IMR-90 (cell line): ENCODE results near the gene BARD1. TPM values are rescaled to one million over a fixed set of nuclear protein-coding genes. Genes with fewer than 3 reads are reported as not detected.

Experiments
- ATAC-seq: fragments of 200-7000 bp; cut with Tn5 transposase; 2 replicates; pipeline ENCODE4 v1.9.1; 2020; ENCODE audit warnings: low read depth, mild to moderate bottlenecking, moderate library complexity
- BruUV-seq: library from RNA; stranded (reverse); fragments of 400-500 nt; replicated peaks from 2 replicates; lab custom pipeline; 2021; lab: Mats Ljungman, UMichigan
- CTCF ChIA-PET: fragments of 300-600 bp; formaldehyde crosslinking; extraction: SDS; loops from one replicate; lab custom pipeline; 2021; ENCODE audit warnings: antibody characterized with exemption; lab: Yijun Ruan, JAX
- POLR2A ChIA-PET: fragments of 300-600 bp; sonication (Branson Sonifier 250); formaldehyde crosslinking; loops from one replicate; lab custom pipeline; 2022; ENCODE audit warnings: antibody characterized with exemption; ENCODE audit not compliant: unreplicated experiment; lab: Charles Lee
- DNase-seq: peaks from one replicate; pipeline ENCODE4 v3.0.0; 2013
- H2AFZ ChIP-seq: replicated peaks from 2 replicates; pipeline ENCODE3; 2013; ENCODE audit warnings: low read length, mild to moderate bottlenecking; ENCODE audit not compliant: poor library complexity
- H2AK5ac ChIP-seq: 2 replicates; pipeline ENCODE4 v1.6.1; 2013; ENCODE audit warnings: low read depth, low read length, inconsistent platforms
- H2AK9ac ChIP-seq: replicated peaks from 2 replicates; pipeline ENCODE3; 2013; ENCODE audit warnings: mild to moderate bottlenecking, low read depth, low read length, moderate library complexity; ENCODE audit not compliant: poor library complexity
- H2BK120ac ChIP-seq: 2 replicates; pipeline ENCODE4 v1.6.1; 2013; ENCODE audit warnings: low read depth, low read length, inconsistent platforms
- H2BK15ac ChIP-seq: 3 replicates; pipeline ENCODE4 v1.6.1; 2013; ENCODE audit warnings: low read depth, low read length, inconsistent platforms
- H2BK20ac ChIP-seq: 2 replicates; pipeline ENCODE4 v1.6.1; 2013; ENCODE audit warnings: low read depth, mild to moderate bottlenecking, inconsistent platforms, low read length, moderate library complexity
- H2BK5ac ChIP-seq: 2 replicates; pipeline ENCODE4 v1.6.1; 2013; ENCODE audit warnings: mild to moderate bottlenecking, low read depth, low read length, inconsistent platforms; ENCODE audit not compliant: poor library complexity, severe bottlenecking
- H3K14ac ChIP-seq: replicated peaks from 2 replicates; pipeline ENCODE4 v1.6.1; 2013; ENCODE audit warnings: low read depth, low read length, inconsistent platforms
- H3K18ac ChIP-seq: 2 replicates; pipeline ENCODE4 v1.6.1; 2013; ENCODE audit warnings: low read depth, low read length, control low read depth
- H3K23ac ChIP-seq: 2 replicates; pipeline ENCODE4 v1.6.1; 2013; ENCODE audit warnings: low read depth, low read length, inconsistent platforms
- H3K27ac ChIP-seq: 2 replicates; pipeline ENCODE4 v1.5.1; 2013; ENCODE audit warnings: mild to moderate bottlenecking, control low read depth, low read length; ENCODE audit not compliant: insufficient read depth
- H3K27me3 ChIP-seq: 2 replicates; pipeline ENCODE4 v1.6.1; 2013; ENCODE audit warnings: low read length; ENCODE audit not compliant: control insufficient read depth, insufficient read depth
- H3K36me3 ChIP-seq: 2 replicates; pipeline ENCODE4 v1.6.1; 2013; ENCODE audit warnings: low read length, mixed read lengths; ENCODE audit not compliant: control insufficient read depth, insufficient read depth
- H3K4ac ChIP-seq: 2 replicates; pipeline ENCODE4 v1.6.1; 2013; ENCODE audit warnings: low read depth, low read length, inconsistent platforms
- H3K4me1 ChIP-seq: 2 replicates; pipeline ENCODE4 v1.6.1; 2013; ENCODE audit warnings: low read length, mixed read lengths; ENCODE audit not compliant: control insufficient read depth, insufficient read depth
- H3K4me2 ChIP-seq: 2 replicates; pipeline ENCODE4 v1.6.1; 2013; ENCODE audit warnings: low read depth, mild to moderate bottlenecking, control low read depth, low read length, moderate library complexity
- H3K4me3 ChIP-seq: 2 replicates; pipeline ENCODE4 v1.5.1; 2013; ENCODE audit warnings: low read depth, mild to moderate bottlenecking, control low read depth, low read length, moderate library complexity; ENCODE audit not compliant: insufficient read depth
- H3K56ac ChIP-seq: 2 replicates; pipeline ENCODE4 v1.6.1; 2013; ENCODE audit warnings: low read length, inconsistent platforms; ENCODE audit not compliant: insufficient read depth; ENCODE audit errors: extremely low read depth
- H3K79me1 ChIP-seq, 2 experiments: 2 replicates each; pipeline ENCODE4 v1.6.1; 2013; ENCODE audit warnings: low read length in 2 of 2, inconsistent platforms in 1 of 2, low read depth in 1 of 2
- H3K9ac ChIP-seq: 2 replicates; pipeline ENCODE4 v1.6.1; 2013; ENCODE audit warnings: low read depth, low read length, control low read depth
- H3K9me1 ChIP-seq: 2 replicates; pipeline ENCODE4 v1.6.1; 2013; ENCODE audit warnings: low read length, inconsistent platforms; ENCODE audit not compliant: insufficient read depth
- H3K9me3 ChIP-seq: 2 replicates; pipeline ENCODE4 v1.6.1; 2013; ENCODE audit warnings: low read length; ENCODE audit not compliant: control insufficient read depth, insufficient read depth
- H4K20me1 ChIP-seq: 2 replicates; pipeline ENCODE4 v1.6.1; 2013; ENCODE audit warnings: low read length, inconsistent platforms; ENCODE audit not compliant: insufficient read depth
- H4K5ac ChIP-seq: 2 replicates; pipeline ENCODE4 v1.6.1; 2013; ENCODE audit warnings: mild to moderate bottlenecking, low read depth, low read length, control low read depth
- H4K8ac ChIP-seq, 2 experiments: 2 replicates each; pipeline ENCODE4 v1.6.1; 2013; ENCODE audit warnings: low read depth in 2 of 2, low read length in 2 of 2, control low read depth in 1 of 2, inconsistent platforms in 1 of 2
- H4K91ac ChIP-seq: 2 replicates; pipeline ENCODE4 v1.6.1; 2013; ENCODE audit warnings: low read depth, low read length, inconsistent platforms; ENCODE audit not compliant: insufficient read depth
- CEBPB ChIP-seq: IDR thresholded peaks from 2 replicates; pipeline ENCODE4 v1.6.1; 2012; ENCODE audit warnings: low read depth, low read length, improper control_type of control experiment
- FOS ChIP-seq: fragments of 150-350 bp; IDR thresholded peaks from 2 replicates; pipeline ENCODE4 v1.6.1; 2016; ENCODE audit warnings: low read depth, low read length
- POLR2A ChIP-seq: IDR thresholded peaks from 2 replicates; pipeline ENCODE4 v1.6.1; 2012; ENCODE audit warnings: mild to moderate bottlenecking, low read depth, low read length
- SMC3 ChIP-seq: fragments of 150-350 bp; IDR thresholded peaks from 2 replicates; pipeline ENCODE4 v1.6.1; 2016; ENCODE audit warnings: low read depth, mild to moderate bottlenecking, antibody characterized with exemption, low read length, moderate library complexity
- WGBS, 2 experiments: methylation state at CpG; one replicate each; pipeline versions ENCODE4 v1.1.5 to v1.1.7; 2013; ENCODE audit warnings: missing lambda C conversion rate in 2 of 2; ENCODE audit not compliant: insufficient read length in 1 of 2; ENCODE audit errors: extremely low coverage in 2 of 2; 5-methylcytosine and 5-hydroxymethylcytosine counted together
- dilution Hi-C: fragments of 300-500 bp; cut with HindIII; formaldehyde crosslinking; loops from one replicate; pipeline ENCODE4 v1.14.3; 2018; ENCODE audit warnings: low sequenced_read_pairs; ENCODE audit not compliant: unreplicated experiment
- in situ Hi-C: fragments of 300-500 bp; cut with MboI; formaldehyde crosslinking; loops from 3 replicates; pipeline ENCODE4 v1.14.3; 2019; ENCODE audit warnings: low sequenced_read_pairs, inconsistent platforms, mixed read lengths
- intact Hi-C: fragments of 100-400 bp; cut with micrococcal nuclease; formaldehyde crosslinking; loops from 2 replicates; pipeline ENCODE4 v1.10.0; 2022
- polyA plus RNA-seq, 3 experiments: library from polyadenylated mRNA; depleted of rRNA; stranded (reverse); fragments of >200 nt; gene quantifications; 2 replicates each; pipeline ENCODE4 v1.2.3, GENCODE V29; 2012; ENCODE audit warnings: low replicate concordance in 1 of 3
- total RNA-seq: library from RNA; depleted of rRNA; stranded (reverse); fragments of >200 nt; gene quantifications from 2 replicates; pipeline ENCODE4 v1.2.3, GENCODE V29; 2012
- TF ChIP-seq, protein P1 (sequence below): conservative IDR thresholded peaks from 2 replicates; pipeline ENCODE4 v1.5.1; 2012; ENCODE audit warnings: mild to moderate bottlenecking, low read depth, low read length, improper control_type of control experiment

The BARD1 gene
- total and polyA plus RNA-seq, 2 of the 4 experiments (the other 2 are of a cell fraction) = 3.1 to 34.6 TPM

DNA sequence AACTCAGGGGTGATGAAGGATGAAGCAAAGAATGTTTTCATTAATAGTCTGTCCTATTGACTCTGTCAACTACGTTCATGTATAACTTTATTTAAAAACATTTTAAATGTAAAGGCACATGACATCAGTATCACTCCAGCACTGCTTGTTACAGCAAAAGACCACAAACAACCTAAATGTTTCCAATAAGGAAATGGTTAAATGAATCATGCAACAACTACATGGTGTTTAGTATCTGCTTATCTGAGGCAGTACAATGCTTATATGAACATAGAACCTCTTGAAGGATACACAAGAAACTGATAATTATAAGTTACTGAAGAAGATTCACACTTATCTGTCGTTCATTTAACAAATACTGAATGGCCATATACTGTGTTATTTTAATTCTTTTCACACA, 8.4 kb downstream of the BARD1 start:
- Histone ChIP-seq H3K9ac (no peak overlapping the region), H3K4me2 (no peak overlapping the region), H2AK9ac (no peak overlapping the region), H3K9me1 (peaks cover 7% of the 10 kb centered on the region), H3K4ac (no peak overlapping the region), H3K4me3 (no peak overlapping the region), H3K18ac (no peak overlapping the region), H4K8ac (no peak overlapping the region), H4K91ac (no peak overlapping the region), H3K79me1 (peaks cover 21 to 44% of the 10 kb centered on the region in 2 experiments), H3K27me3 (no peaks in the 10 kb centered on the region), H4K5ac (no peak overlapping the region), H2BK15ac (no peak overlapping the region), H2AFZ (no peak overlapping the region), H2BK120ac (no peak overlapping the region), H3K14ac (no peak overlapping the region), H2BK20ac (no peak overlapping the region), H3K9me3 (no peaks in the 10 kb centered on the region), H4K20me1 (no peaks in the 10 kb centered on the region), H3K36me3 (no peaks in the 10 kb centered on the region), H2BK5ac (no peak overlapping the region), H3K56ac (no peak overlapping the region), H3K27ac (no peak overlapping the region), H2AK5ac (no peak overlapping the region), H3K23ac (no peak overlapping the region), H3K4me1 (no peaks in the 10 kb centered on the region)
- intact Hi-C loops (loop anchor here (5.0 to 10.0 kb wide), 3 partner anchors 366 to 1134 kb away; no protein-coding TSS in a partner anchor), dilution Hi-C loops (no loop called here), in situ Hi-C loops (loop anchor here (25.0 kb wide), 3 partner anchors 989 to 1539 kb away; no protein-coding TSS in a partner anchor)
- POLR2A ChIA-PET = no interaction called here
- no TSS peak for BruUV-seq
- DNase-seq (peak; percentile 16), ATAC-seq (no peak)
- no CpG with 5 or more reads among the region's 2 CpGs for WGBS, 2 experiments
- CTCF ChIA-PET = no interaction called here
- TF ChIP-seq POLR2A (no peak), FOS (no peak), SMC3 (no peak), CEBPB (no peak)
- TF ChIP-seq, protein P1, sequence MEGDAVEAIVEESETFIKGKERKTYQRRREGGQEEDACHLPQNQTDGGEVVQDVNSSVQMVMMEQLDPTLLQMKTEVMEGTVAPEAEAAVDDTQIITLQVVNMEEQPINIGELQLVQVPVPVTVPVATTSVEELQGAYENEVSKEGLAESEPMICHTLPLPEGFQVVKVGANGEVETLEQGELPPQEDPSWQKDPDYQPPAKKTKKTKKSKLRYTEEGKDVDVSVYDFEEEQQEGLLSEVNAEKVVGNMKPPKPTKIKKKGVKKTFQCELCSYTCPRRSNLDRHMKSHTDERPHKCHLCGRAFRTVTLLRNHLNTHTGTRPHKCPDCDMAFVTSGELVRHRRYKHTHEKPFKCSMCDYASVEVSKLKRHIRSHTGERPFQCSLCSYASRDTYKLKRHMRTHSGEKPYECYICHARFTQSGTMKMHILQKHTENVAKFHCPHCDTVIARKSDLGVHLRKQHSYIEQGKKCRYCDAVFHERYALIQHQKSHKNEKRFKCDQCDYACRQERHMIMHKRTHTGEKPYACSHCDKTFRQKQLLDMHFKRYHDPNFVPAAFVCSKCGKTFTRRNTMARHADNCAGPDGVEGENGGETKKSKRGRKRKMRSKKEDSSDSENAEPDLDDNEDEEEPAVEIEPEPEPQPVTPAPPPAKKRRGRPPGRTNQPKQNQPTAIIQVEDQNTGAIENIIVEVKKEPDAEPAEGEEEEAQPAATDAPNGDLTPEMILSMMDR = no peak
